ENCODE results near the gene EXOC6B.

Gene EXOC6B

GRCh38 chr2:72133721-72134407 lies 692.0 kb downstream of the EXOC6B start:
- no peak for DNase-seq (ENCODE audit: low read depth)

- no peak for DNase-seq (ENCODE audit: low read depth)
Observed at GRCh38 chr2:72132981-72133720, 692.7 kb downstream of the EXOC6B start.

GRCh38 chr2:72131916-72132841 lies 693.7 kb downstream of the EXOC6B start:
- no peak for DNase-seq (ENCODE audit: low read depth)

GRCh38 chr2:72131371-72131891 lies 694.4 kb downstream of the EXOC6B start:
- no peak for DNase-seq (ENCODE audit: low read depth)

GRCh38 chr2:72130659-72131360 lies 695.0 kb downstream of the EXOC6B start:
- no peak for DNase-seq (ENCODE audit: low read depth)

GRCh38 chr2:72129681-72130340 lies 696.0 kb downstream of the EXOC6B start:
- peak; percentile 20 for DNase-seq (ENCODE audit: low read depth)

GRCh38 chr2:72128843-72129227 lies 697.0 kb downstream of the EXOC6B start:
- no peak for DNase-seq (ENCODE audit: low read depth)

GRCh38 chr2:72128059-72128842 lies 697.6 kb downstream of the EXOC6B start:
- DNase-seq (ENCODE audit: low read depth): no peak

- no peak for DNase-seq (ENCODE audit: low read depth)
Observed at GRCh38 chr2:72127401-72128058, 698.3 kb downstream of the EXOC6B start.

- DNase-seq (ENCODE audit: low read depth): no peak
Observed at GRCh38 chr2:72126186-72127100, 699.4 kb downstream of the EXOC6B start.

Measured in fibroblast of the conjunctiva (primary cell).